HG02885 (cell line): ENCODE results near the gene ZBTB49.
"Not testable (repeated sequence)": the region's sequence is repeated elsewhere in the genome, so short reads cannot be mapped to it uniquely, and the experiment has no call there.

Experiments used
- ATAC-seq: cut with Tn5 transposase; IDR thresholded peaks from one replicate; pipeline ENCODE4 v1.9.1; 2021; ENCODE audit warnings: mild to moderate bottlenecking; ENCODE audit not compliant: unreplicated experiment, poor library complexity

The ZBTB49 gene

GRCh38 chr4:4289941-4290850 is at the start of gene ZBTB49, which contains the start of gene LYAR:
Gene ZBTB49, plus strand, starts transcription at chr4:4290251. Its CDS starts 9,695 bp downstream, at chr4:4299946.
Gene LYAR, minus strand, starts transcription at chr4:4290154. Its CDS starts 6,412 bp downstream, at chr4:4283742.
- ATAC-seq = peak; percentile 91

GRCh38 chr4:4245172-4245571 is 44.9 kb upstream of the ZBTB49 start:
- no peak for ATAC-seq

GRCh38 chr4:4247696-4248028 is 42.4 kb upstream of the ZBTB49 start:
- ATAC-seq = peak; percentile 3

GRCh38 chr4:4248029-4248884 is 41.8 kb upstream of the ZBTB49 start, which contains the start of gene TMEM128:
Gene TMEM128, minus strand, starts transcription at chr4:4248223. Its CDS starts 21 bp downstream, at chr4:4248202.
- peak; percentile 97 for ATAC-seq

- ATAC-seq = no peak
Measured at GRCh38 chr4:4248885-4249203, 41.2 kb upstream of the ZBTB49 start.

GRCh38 chr4:4249342-4249741 is 40.7 kb upstream of the ZBTB49 start:
- ATAC-seq = not testable (repeated sequence)

- ATAC-seq = no peak
Measured at GRCh38 chr4:4249866-4250265, 40.2 kb upstream of the ZBTB49 start.

GRCh38 chr4:4254199-4254598 is 35.9 kb upstream of the ZBTB49 start:
- no peak for ATAC-seq

- ATAC-seq = no peak
Measured at GRCh38 chr4:4254666-4255065, 35.4 kb upstream of the ZBTB49 start.

GRCh38 chr4:4256799-4257198 is 33.3 kb upstream of the ZBTB49 start:
- ATAC-seq = no peak

GRCh38 chr4:4257705-4258104 is 32.3 kb upstream of the ZBTB49 start:
- not testable (repeated sequence) for ATAC-seq

GRCh38 chr4:4259484-4260100 is 30.5 kb upstream of the ZBTB49 start:
- ATAC-seq = no peak

GRCh38 chr4:4260185-4260751 is 29.8 kb upstream of the ZBTB49 start:
- no peak for ATAC-seq

- ATAC-seq = no peak
Measured at GRCh38 chr4:4267981-4268380, 22.1 kb upstream of the ZBTB49 start.

- no peak for ATAC-seq
Measured at GRCh38 chr4:4268776-4269175, 21.3 kb upstream of the ZBTB49 start.

GRCh38 chr4:4269331-4269731 is 20.7 kb upstream of the ZBTB49 start:
- no peak for ATAC-seq

- no peak for ATAC-seq
Measured at GRCh38 chr4:4269856-4270255, 20.2 kb upstream of the ZBTB49 start.

- no peak for ATAC-seq
Measured at GRCh38 chr4:4270529-4270928, 19.5 kb upstream of the ZBTB49 start.

GRCh38 chr4:4271912-4272311 is 18.1 kb upstream of the ZBTB49 start:
- ATAC-seq = no peak

GRCh38 chr4:4274226-4274625 is 15.8 kb upstream of the ZBTB49 start:
- ATAC-seq = no peak
